Activated gamma-delta T cell treated with Interleukin-2 at 50 U/mL for 16 hours (primary cell): ENCODE measurements around the gene C1QTNF1.
A peak's percentile ranks its signal among the peaks of the same experiment; 100 is the strongest.

Experiments
- DNase-seq: peaks from one replicate; pipeline ENCODE4 v3.0.0-alpha.2; 2020

The C1QTNF1 gene, protein sequence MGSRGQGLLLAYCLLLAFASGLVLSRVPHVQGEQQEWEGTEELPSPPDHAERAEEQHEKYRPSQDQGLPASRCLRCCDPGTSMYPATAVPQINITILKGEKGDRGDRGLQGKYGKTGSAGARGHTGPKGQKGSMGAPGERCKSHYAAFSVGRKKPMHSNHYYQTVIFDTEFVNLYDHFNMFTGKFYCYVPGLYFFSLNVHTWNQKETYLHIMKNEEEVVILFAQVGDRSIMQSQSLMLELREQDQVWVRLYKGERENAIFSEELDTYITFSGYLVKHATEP

DNA sequence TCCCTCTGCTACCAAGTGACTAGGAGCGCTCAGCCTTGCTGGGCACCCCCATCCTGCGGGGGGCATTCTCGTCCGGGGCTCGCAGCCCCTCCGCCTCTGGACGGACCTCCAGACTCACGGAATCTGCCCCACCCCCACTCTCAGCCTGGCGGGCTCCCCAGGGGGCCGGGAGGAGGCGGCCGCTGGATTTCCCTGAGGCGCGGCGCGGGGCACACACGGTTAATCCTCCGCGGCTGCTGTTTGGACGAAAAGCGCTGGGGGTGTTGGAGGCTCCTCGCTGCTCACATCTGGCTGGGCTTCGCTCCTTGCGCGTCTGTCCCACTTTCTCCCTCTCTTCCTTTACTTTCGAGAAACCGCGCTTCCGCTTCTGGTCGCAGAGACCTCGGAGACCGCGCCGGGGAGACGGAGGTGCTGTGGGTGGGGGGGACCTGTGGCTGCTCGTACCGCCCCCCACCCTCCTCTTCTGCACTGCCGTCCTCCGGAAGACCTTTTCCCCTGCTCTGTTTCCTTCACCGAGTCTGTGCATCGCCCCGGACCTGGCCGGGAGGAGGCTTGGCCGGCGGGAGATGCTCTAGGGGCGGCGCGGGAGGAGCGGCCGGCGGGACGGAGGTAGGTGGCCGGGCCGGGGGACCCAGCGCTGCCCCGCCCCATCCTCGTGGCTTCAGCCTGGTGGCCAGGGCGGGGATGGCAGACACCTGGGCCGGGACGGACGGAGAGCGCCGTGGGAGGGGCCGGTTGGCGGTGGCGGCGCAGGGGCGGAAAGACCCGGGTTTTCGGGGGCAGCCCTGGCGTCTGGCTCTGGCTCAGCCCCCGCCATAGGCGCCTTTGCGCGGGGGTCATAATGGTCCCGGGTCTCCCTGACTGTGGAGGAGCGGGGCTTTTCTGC is at the start of gene C1QTNF1:
C1QTNF1 (plus strand) TSS at position 284 of the 886 bp plus-strand sequence. CDS start 19,800 bp downstream, outside the sequence.
- peak; percentile 33 for DNase-seq

DNA sequence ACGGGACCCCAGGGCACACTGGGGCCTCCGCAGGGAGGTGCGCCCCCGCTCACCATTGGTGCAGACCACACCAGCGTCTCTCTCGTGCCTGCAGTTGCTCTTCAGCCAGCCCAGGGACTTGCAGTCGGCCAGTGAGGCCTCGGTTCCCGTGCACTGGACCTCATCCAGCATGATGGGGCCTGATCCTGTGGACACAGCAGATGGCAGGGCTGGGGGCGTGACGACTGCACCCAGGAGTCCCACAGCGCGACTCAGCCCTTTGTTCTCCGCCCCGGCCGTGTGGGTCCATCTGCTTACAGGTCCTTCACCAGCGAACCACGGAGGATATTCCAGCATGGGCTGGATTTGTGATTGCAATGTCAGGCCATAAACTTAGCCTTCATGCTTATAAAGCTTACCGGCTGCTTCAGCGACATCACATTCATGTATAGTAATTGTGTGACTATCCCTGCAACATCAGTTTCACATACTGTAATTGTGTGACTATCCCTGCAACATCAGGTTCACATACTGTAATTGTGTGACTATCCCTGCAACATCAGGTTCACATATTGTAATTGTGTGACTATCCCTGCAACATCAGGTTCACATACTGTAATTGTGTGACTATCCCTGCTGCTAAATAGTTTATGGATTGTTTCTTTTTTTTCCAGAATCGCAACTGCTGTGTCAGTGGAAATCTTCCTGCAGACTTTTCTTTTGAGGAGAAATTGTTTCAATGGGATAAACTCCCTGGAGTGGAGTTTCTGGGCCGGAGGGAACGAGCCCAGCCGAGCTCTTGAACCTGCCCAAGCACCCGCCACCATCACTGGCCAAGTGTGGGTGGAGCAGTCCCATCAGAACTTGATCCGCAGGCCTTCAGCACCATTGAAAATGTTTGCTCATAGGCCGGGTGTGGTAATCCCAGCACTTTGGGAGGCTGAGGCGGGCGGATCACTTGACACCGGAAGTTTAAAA is 49.1 kb upstream of the C1QTNF1 start:
- no peak for DNase-seq

DNA sequence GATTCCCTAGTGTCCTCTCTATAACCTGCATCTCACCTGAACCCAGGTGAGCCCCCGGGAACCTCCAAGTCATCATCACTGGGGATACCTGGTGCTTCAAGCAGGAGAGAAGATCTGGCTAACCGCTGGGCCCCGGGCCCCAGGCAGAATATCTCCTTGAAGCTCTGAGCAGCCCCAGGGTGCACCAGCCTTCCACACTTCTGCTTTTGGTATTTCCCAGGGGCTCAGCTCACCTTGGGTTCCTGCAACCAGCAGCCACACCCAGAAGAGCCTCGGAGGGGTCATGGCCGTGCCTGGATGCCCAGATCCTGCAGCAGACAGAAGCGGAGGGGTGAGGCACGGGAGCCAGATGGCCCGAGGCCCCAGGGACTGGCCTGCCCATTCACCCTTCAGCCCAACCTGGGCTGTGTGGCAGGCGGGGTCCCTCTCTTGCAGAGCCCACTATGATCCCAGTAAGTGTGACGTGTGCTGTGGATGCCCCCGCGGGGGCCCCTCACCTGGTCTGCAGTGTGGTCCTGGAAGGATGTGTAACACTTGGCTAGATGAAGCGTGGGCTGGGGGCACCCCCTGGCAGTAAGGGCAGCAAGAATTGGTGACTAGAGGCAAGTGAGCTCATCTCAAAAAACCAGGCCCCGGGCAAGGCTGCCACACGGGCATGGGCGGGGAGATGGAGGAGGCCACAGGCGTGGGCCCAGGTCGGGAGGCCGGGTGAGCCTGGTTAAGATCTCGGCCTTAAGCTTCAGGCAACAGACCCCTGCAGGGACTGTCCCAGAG is 46.9 kb upstream of the C1QTNF1 start:
- no peak for DNase-seq

DNA sequence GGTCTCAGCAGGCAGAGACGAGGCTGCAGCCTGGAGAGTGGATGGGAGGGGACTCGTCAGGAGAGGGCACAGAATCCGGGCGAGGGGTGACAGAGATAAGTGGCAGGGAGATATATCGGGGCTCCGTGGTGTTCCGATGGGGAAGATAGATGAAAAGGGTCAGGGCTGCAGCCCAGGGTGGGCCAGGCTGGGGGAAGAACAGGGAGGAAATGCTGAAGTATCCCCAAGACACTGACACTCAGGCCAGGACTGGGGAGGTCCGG is 46.4 kb upstream of the C1QTNF1 start:
- no peak for DNase-seq

DNA sequence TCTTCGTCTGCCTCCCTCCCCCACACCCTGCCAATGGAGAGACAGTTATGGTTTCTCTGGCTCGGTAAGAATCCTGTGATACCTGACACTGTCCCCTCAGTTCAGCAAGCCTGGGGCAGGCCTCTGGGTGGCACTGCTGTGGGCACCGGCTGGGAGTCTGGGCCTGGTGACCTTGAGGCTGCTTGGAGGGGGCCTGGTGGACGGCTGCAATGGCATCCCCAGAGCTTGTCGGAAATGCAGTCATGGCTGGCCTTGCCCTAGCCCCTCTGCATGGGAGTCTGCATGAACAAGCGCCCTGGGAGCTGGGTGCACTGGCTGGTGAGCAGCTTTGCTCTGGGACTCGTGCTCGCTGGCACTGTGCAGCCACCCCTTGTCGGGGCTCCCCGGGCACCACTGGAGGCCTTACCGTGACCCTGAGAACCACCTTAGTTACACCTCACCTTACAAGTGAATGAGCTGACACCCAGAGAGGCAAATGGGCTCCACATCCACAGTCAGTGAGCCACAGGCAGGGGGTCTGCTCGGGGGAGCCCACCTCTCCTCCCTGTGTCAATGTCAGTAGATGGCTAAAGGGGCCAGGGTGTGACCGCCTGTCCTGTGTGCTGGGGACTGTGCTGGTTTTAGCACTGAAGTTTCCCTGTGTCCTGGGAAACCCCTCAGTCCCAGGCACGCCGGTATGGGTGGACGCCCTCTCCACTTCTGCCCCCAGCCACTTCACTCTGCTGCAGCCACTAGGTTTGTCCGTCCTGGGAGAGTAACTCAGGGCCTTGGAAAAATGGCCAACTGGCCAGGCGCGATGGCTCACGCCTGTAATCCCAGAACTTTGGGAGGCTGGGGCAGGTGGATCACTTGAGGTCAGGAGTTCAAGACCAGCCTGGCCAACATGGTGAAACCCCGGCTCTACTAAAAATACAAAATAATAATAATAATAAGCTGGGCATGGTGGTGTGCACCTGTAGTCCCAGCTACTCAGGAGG is 45.7 kb upstream of the C1QTNF1 start:
- DNase-seq = no peak

DNA sequence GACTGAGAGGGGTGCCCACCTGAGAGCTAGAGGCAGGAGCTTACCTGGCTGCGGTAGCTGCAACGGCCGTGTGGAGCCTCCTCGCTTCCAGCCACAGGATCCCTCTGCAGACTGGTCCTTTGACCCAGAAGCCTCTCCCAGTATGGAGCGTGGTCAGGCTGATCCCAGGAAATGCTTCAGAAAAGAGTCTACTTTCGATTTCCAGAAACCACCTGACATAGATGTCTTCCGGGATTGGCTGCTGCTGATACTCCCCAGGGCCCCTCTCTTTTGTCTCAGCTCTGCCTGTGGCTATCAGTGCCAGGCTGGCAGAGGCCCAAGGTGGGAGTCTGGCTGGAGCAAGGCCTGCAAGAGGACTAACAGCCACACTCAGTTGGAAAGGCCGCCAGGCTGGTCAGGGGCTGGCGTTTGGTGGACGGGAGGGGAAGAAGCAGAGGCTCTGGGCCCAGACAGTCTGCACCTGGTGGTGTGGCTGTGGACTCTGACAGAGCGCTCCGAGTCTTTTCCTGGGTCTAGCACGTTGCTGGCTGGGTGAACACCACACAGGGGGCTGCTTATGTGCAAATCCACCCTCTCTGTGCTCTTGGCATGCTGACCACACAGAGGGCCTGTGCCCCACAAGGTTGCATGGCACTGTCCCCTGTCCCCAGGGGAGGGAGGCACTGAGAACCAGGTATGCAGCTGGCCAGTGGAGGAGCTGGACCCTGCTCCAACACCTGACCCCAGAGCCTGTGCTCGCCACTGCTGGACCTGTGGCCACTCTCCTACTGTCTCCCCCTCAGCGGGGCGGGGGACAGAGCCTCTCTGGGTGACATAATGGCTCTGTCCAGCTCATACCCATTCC is 44.0 kb upstream of the C1QTNF1 start, which contains the start of gene LGALS3BP:
LGALS3BP (minus strand) TSS at position 144 of the 844 bp plus-strand sequence. CDS start 2,732 bp downstream, outside the sequence.
- no peak for DNase-seq

DNA sequence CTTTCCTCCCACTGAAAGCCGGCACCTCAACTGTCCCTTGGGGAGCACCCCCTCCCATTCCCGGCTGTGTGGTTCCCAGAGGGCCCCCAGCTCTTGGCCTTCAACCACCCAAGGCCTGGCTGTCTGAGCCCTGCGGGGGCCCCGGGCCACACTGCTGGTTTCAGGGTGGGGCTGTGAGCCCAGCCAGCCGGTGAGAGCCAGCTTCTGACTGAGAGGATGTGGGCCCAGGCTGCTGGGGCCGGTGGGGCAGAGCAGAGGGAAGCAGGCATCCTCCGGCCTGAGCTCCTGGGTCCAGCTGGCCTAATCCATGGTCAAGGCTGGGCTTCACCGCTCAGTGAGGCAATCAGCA is 43.4 kb upstream of the C1QTNF1 start:
- DNase-seq = no peak

DNA sequence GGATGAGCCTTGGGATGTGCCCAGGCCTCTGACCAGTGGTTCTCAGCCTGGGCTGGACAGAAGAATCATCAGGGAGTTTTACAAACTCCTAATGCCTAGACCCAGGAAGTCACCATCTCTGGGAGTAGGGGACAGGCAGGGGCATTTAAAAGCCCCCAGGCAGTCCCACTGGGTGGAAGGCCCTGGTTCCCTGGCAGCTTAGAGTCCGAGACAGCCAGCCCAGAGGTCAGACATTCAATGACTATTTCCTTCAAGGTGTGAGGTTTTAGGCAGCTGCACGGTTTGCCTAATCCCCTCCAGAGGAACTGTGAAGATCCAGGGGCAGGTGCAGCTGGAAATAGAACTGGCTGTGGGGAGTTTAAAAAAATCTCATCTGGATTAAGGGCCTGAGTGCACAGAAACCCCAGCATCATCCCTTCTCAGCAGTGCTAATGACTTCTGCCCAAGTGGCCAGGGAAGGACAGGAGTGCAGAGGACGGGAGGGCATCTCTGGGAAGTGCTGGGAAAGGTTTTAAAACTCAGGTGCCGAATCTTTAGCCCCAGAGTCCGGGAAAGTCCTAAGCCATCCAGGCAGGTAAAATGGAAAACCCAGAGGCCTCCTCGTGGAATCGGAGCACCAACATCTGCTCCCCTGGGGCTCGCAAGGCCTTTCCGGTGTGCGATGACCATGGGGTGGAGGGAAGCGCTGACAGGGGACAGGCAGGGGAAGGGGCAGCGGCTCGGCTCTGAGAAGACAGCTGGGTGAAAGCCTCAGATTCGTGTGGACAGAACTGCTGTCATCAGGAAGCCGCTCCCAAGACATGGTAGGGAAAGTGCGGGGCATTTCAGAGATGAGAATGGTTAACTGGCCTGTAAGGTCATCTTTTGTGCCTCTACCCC is 42.7 kb upstream of the C1QTNF1 start:
- no peak for DNase-seq

DNA sequence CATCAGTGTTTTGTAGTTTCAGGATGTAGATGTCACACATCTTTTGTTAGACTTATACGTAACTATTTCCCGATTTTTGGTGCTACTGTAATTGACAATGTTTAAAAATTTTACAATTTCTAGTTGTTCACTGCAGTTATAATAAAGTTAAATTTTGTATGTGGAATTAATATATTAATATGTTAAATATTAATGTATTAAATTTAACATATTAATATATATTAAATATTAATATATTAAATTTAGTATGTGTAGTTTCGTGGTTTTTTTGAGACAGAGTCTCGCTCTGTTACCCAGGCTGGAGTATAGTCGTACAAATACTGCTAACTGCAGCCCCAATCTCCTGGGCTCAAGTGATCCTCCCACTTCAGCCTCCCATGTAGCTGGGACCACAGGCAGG is 38.6 kb upstream of the C1QTNF1 start:
- DNase-seq = no peak

DNA sequence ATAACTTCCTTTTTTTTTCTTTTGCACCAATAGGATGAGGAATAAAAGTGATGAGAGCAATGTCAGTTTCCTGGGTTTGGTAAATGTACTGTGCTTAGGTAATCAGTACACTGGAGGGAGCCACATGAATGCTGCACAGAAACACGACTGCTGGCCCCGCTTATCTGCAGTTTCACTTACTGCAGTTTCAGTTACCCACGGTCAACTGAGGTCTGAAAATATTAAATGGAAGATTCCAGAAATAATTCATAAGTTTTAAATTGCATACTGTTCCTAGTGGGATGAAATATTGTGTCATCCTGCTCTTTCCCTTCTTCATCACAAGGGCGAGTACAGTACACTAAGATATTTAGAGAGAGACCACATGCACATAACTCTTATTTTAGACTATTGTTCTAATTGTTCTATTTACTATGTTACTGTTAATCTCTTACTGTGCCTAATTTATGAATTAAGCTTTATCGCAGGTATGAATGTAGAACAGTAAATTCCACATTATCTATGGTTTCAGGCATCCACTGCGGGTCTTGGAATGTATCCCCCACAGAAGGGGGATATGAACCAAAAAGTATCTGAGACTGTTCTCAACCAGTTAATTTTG is 37.8 kb upstream of the C1QTNF1 start:
- DNase-seq = no peak

DNA sequence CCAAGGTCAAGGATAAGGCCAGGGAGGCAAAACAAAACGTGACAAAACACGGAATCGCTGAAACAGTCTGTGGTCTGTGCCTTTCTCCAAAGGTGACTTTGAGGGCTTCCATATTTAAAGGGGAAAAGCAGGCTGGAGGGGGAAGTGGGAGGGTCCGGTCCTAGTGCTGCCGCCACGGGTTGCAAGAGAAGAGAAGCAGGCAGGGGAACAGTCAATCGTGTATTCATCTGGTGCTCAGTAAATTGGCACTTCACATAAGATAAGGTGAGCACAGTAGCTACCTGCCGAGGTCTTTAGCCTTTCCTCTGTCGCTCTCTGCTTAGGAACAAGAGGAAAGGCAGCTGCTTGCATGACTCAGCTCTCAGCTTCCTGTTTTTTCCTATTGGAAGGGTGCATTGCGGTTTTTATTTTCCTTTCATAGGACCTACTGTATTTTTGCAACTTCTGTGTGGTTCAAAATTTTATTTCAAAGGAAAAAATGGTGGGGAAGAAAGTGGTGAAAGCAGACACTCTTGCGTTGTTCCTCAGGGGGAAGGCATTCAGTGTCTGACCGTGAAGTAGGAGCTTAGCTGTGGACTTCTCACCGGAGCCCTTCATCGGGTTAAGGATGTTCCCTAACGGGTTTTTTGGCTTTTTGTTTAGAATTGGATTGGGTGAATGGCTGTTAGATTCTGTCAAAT is 37.2 kb upstream of the C1QTNF1 start:
- DNase-seq = no peak

DNA sequence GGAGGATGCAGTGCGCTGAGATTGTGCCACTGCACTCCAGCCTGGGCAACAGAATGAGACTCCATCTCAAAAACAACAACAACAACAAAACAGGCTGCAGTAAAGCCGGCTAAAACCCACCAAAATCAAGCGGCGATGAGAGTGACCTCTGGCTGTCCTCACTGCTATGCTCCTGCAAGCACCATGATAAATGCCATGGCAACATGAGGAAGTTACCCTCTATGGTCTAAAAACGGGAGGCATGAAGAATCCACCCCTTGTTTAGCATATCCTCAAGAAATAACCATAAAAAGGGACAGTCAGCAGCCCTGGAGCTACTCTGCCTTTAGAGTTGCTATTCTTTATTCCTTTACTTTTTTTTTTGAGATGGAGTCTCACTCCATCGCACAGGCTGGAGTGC is 35.8 kb upstream of the C1QTNF1 start:
- DNase-seq = no peak

DNA sequence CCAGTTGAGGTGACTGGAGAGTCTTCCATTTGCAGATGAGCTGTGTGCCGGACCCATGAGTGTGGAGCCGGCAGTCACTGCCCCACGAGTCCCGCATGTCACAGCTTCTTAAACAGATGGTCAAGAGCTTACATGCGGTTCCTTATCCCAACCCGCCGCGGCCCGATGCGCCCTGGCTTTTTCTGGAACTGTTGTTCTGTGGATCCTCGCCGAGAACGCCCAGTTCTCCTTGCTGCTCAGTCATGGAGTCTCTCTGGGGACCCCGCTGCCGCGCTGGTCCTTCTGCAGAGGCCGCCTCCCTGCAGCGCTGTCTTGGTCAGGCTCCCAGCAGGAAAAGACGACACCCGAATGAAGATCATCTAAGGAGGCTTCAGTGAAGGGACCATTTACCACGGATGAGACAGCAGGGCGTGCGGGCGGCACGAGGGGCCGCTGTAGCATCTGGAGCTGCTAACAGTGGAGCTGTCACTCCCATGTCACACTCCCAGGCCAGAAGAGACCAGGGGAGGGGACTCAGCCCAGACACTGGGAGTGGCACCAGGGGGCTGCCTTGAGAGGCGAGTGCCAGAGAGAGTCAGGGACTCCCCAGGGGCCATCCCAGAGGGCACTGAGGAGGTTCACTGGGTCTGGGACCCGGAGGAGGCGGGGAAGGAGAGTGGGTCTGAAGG is 33.5 kb upstream of the C1QTNF1 start:
- DNase-seq = no peak

DNA sequence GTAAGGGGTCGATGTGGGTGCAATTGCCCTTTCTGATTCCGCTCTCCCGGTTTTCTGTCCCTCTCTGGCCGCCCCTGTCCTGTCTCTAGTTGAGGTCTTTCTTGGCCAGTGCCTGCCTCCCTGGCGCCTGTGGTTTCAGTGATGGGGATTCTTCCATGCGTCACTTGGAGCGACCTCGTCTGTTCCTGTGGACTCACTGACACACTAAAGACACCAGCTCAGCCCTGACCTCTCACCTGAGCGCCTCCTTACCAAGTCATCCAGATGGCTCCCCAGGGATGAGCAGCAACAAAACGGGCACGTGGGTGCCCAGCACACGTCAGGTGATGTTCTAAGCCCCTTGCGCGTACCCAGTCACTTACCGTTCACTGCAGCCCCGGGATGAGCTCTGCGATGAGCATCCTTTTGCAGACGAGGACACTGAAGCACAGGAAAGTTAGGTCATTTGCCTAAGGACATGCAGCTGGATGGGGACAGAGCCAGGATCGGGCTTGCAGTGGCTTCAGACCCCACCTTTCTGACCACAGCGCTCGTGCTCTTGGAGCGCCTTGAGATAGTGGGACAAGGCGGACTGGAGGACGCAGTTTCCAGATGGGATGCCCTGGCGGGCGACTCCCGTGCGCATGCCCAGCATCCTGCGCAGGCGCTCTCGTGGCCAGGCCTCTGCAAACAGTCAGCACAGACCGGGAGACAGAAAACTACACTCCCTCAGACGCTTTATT is 32.8 kb upstream of the C1QTNF1 start:
- DNase-seq = no peak

DNA sequence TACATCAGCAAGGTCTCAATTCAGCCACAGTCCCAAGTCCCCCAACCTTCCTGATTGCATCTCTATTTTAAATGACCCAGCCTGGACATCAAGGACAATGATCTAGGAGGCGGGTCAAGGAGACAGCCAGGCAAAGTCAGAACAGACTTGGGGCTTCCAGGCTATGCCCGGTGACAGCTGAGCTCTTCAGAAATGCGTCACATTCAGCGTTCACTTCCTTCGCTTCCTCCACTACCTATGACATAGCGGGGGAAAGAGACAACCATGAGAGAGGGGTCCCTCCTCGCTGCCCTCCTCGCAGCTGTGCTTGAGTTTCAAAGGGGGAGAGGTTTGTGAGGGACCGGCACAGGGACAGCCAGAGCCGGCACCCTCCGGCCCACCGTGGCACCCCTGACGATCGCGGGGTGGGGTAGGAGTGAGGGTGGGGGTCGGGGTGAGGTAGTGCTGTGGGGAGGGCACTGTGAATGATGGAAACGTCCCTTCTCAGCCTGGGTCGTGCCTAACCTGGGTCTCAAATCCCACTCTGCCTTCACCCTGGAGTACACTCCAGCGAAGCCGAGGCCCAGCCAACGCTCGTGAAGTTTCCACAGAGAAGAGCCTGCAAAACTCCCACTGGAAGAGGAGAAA is 31.9 kb upstream of the C1QTNF1 start:
- DNase-seq = no peak

DNA sequence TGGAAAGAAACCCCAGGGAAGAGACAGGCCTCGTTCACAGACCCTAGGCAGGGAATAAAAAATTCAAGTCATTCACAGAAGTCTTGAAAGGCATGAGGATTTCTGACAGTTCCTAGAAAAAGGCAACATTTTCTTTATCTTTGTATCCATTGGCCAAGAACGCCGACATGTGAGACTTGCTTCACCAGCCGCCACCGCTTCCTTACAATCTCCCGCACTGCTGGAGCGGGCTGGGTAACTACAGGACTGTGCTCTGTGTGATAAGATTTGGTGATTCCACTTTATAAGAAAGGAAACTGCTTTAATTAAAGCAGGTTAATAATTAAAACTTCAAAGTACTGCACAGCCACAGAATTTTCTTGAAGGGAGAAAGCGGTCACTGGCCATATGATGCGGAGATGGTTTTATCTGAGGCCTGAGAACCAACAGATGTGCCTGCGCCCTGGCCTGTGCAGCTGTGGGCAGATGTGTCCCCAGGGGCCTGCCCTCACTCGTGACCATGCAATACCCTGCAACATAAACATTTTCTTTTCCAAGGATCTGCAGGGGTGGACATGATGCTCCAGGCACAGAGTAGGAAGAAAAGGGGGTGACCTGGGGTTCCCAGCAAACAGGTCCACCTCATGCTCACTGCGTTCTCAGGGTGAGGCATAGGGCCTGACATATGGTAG is 31.3 kb upstream of the C1QTNF1 start:
- no peak for DNase-seq
